Kidney (tissue), 14 donors: ENCODE data around the gene RTN4IP1. TPM values are rescaled to one million over a fixed set of nuclear protein-coding genes. Genes with fewer than 3 reads are reported as not detected.

Experiments used
- DNase-seq, 5 donors: peaks; one replicate each; pipeline ENCODE4 v3.0.0-alpha.2; 2013 to 2020
- FAIRE-seq: peaks from 2 replicates; lab custom pipeline; 2012; peaks lifted over from hg19 to GRCh38; lab: Jason Lieb, UNC
- H3K27ac ChIP-seq, 2 donors: one replicate each; pipeline ENCODE4 v1.7.0; 2013; ENCODE audit warnings: low read depth in 2 of 2, low read length in 2 of 2, inconsistent platforms in 1 of 2
- H3K27me3 ChIP-seq: one replicate; pipeline ENCODE4 v1.7.1; 2013; ENCODE audit warnings: low read length, inconsistent platforms; ENCODE audit not compliant: control insufficient read depth, insufficient read depth
- H3K36me3 ChIP-seq, 3 donors: one replicate each; pipeline versions ENCODE4 v1.7.0 to v1.7.1; 2013; ENCODE audit warnings: low read length in 3 of 3, control low read depth in 1 of 3, inconsistent platforms in 1 of 3; ENCODE audit not compliant: insufficient read depth in 3 of 3, control insufficient read depth in 2 of 3
- H3K4me1 ChIP-seq, 3 donors: one replicate each; pipeline versions ENCODE4 v1.7.0 to v1.7.1; 2013; ENCODE audit warnings: low read length in 3 of 3, inconsistent platforms in 1 of 3, low read depth in 1 of 3; ENCODE audit not compliant: control insufficient read depth in 2 of 3, insufficient read depth in 2 of 3
- H3K4me3 ChIP-seq, 3 donors: one replicate each; pipeline versions ENCODE4 v1.7.0 to v1.8.1; 2013; ENCODE audit warnings: low read length in 3 of 3, control low read depth in 1 of 3, inconsistent platforms in 1 of 3
- H3K9ac ChIP-seq, 3 donors: one replicate each; pipeline versions ENCODE4 v1.7.0 to v1.7.1; 2013; ENCODE audit warnings: low read length in 3 of 3, control low read depth in 1 of 3, inconsistent platforms in 1 of 3
- H3K9me3 ChIP-seq, 3 donors: one replicate each; pipeline versions ENCODE4 v1.7.0 to v1.7.1; 2013; ENCODE audit warnings: low read length in 3 of 3, control low read depth in 1 of 3, inconsistent platforms in 1 of 3; ENCODE audit not compliant: control insufficient read depth in 2 of 3, insufficient read depth in 1 of 3
- intact Hi-C: fragments of 100-400 bp; cut with DNase I; formaldehyde crosslinking; loops from one replicate; pipeline ENCODE4 v1.11.1; 2022
- polyA plus RNA-seq: library from polyadenylated mRNA; stranded (reverse); fragments of 350-450 nt; fragmentation: Illumina TruSeq; extraction: RNeasy Lipid Tissue Mini Kit (QIAGEN cat#74804); gene quantifications from one replicate; pipeline ENCODE4 v1.2.3, GENCODE V29; 2014; ENCODE audit warnings: low read depth, low replicate concordance; ENCODE audit not compliant: insufficient read depth
- total RNA-seq: library from RNA; stranded (reverse); fragmentation: NEBNext Ultra II Directional; extraction: Animal tissue kit (Norgen Biotek cat#: 25700); gene quantifications from one replicate; pipeline ENCODE4 v1.2.1, GENCODE V29; 2021
- TF ChIP-seq, protein P1 (sequence below): IDR thresholded peaks from 3 replicates; pipeline ENCODE4 v1.5.1; 2012; ENCODE audit warnings: mild to moderate bottlenecking, moderate library complexity, borderline replicate concordance; ENCODE audit not compliant: insufficient read depth; ENCODE audit errors: extremely low read depth
- donor health status: control.
- donor health status: control.
- donor health status: control.
- donor health status: control.
- donor health status: control.
- donor health status: DM: yes; HTN: yes; CAD: no.
- donor health status: Normal renal cell carcinoma (clear cell type).

The RTN4IP1 gene
- total and polyA plus RNA-seq, 2 donors from 2014 or later: 8.9 to 19.3 TPM

DNA sequence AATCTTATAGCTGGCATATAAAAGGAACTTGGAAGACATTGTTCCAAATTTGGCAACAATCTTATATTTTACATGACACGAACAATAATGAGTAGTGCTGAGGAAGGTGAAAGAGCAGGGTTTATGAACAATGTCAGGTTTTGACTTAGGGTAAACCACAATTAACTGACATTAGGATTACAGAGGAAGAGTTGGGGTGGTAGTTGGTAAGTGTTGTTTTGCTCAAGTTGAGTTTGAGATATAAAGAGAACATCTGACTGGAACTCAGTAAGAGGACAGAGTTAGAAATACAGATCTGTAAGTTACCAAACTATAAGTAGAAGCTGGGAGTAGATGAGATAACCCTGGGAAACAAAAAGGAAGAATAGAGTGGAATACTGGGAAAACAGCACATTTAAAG is 15.1 kb downstream of the RTN4IP1 start:
- Histone ChIP-seq H3K9ac (no peak overlapping the region), H3K9me3 (no peaks in the 10 kb centered on the region), H3K27me3 (no peaks in the 10 kb centered on the region), H3K27ac (no peak overlapping the region), H3K4me1 (no peaks in the 10 kb centered on the region), H3K4me3 (no peak overlapping the region), H3K36me3 (peaks cover 0 to 3% (median 0%) of the 10 kb centered on the region in 3 donors)
- TF ChIP-seq, protein P1, sequence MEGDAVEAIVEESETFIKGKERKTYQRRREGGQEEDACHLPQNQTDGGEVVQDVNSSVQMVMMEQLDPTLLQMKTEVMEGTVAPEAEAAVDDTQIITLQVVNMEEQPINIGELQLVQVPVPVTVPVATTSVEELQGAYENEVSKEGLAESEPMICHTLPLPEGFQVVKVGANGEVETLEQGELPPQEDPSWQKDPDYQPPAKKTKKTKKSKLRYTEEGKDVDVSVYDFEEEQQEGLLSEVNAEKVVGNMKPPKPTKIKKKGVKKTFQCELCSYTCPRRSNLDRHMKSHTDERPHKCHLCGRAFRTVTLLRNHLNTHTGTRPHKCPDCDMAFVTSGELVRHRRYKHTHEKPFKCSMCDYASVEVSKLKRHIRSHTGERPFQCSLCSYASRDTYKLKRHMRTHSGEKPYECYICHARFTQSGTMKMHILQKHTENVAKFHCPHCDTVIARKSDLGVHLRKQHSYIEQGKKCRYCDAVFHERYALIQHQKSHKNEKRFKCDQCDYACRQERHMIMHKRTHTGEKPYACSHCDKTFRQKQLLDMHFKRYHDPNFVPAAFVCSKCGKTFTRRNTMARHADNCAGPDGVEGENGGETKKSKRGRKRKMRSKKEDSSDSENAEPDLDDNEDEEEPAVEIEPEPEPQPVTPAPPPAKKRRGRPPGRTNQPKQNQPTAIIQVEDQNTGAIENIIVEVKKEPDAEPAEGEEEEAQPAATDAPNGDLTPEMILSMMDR: no peak
- intact Hi-C loops: no loop called here
- no peak for DNase-seq
- no peak for FAIRE-seq

DNA sequence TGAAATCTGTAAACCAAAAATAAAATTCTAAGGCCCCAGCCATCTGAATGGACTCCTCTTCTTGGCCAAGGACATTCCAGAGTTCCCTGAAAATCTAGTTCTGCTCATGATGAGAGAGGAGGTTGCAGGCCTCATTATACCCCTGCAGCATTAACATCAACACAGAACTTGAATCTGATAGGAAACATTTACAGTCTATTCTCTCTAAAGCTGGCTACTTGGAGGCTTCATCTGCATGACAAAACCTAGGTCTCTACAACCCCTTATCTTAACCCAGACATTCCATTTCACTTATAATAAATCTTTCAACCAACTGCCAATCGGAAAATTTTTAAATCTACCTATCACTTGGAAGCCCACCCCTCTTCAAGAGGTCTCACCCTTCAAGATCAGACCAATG is 15.7 kb downstream of the RTN4IP1 start:
- Histone ChIP-seq H3K27ac (no peak overlapping the region), H3K27me3 (no peaks in the 10 kb centered on the region), H3K9ac (no peak overlapping the region), H3K4me3 (no peak overlapping the region), H3K9me3 (no peaks in the 10 kb centered on the region), H3K36me3 (peaks cover 0 to 3% (median 0%) of the 10 kb centered on the region in 3 donors), H3K4me1 (no peaks in the 10 kb centered on the region)
- intact Hi-C loops: no loop called here
- DNase-seq (no peak), FAIRE-seq (no peak)
- TF ChIP-seq, protein P1: no peak

DNA sequence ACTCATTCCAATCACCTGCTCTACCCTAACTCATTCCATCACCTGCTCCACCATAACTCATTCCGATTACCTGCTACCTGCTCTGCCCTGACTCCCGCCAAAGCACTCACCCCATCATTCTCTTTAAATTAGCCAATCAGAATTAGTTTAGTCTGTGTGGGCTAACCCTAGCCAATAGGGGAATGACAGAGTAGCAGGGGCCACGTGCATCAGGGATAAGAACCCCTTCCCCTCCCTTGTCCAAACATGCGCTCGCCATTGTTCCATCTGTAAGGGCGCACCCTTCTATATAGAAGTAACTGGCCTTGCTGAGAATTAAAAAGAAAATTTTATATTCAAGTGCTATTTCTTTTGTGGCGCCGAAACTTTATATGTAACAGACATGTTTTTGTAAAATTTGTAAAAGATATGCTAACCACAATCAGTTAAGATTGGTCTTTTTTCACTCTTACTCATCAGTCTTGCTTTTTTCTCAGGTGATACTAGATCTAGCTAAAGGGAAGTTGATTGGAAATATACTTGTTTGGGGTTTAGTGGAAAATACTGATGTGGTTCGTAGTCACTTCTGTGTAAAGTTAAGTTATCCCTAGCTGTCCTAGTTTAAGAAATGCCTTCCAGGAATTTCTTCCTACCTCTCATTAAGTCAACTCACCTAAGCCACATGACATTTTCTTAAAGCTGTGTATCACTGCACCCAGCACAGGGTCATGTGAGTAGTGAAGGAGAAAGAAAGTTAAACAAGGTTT is 16.5 kb downstream of the RTN4IP1 start:
- intact Hi-C loops: no loop called here
- Histone ChIP-seq H3K36me3 (peaks cover 0 to 3% (median 0%) of the 10 kb centered on the region in 3 donors), H3K9ac (no peak overlapping the region), H3K4me1 (no peaks in the 10 kb centered on the region), H3K27me3 (no peaks in the 10 kb centered on the region), H3K9me3 (no peaks in the 10 kb centered on the region), H3K27ac (no peak overlapping the region), H3K4me3 (no peak overlapping the region)
- TF ChIP-seq, protein P1: no peak
- FAIRE-seq (no peak), DNase-seq (no peak)

DNA sequence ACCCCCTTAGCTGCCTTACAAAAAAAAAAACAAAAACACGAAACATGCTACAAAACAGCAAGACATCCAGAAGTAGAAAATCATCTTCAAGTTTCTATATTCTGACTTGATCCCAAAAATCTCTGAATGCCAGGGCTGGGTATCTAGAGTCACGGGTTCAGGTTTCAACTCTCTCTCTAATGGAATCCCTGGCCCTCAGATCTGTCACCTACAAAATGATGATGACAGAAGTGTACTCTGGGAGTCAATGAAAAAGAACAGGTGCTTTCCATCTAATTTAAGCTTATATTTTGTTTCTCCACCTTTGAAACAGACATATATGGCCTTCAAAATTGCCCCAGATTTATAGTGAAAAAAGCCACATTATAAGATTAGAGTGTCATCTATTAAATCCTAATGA is 18.3 kb downstream of the RTN4IP1 start:
- TF ChIP-seq, protein P1: no peak
- Histone ChIP-seq H3K4me1 (no peaks in the 10 kb centered on the region), H3K4me3 (no peak overlapping the region), H3K36me3 (no peaks in the 10 kb centered on the region), H3K9me3 (no peaks in the 10 kb centered on the region), H3K27ac (no peak overlapping the region), H3K9ac (no peak overlapping the region), H3K27me3 (no peaks in the 10 kb centered on the region)
- FAIRE-seq (no peak), DNase-seq (no peak)
- intact Hi-C loops: no loop called here
